Uterus (tissue), 4 donors: Measurements from ENCODE around the gene NR6A1. TPM values are rescaled to one million over a fixed set of nuclear protein-coding genes. Genes with fewer than 3 reads are reported as not detected.

Experiments used
- DNase-seq, 2 donors: peaks; one replicate each; pipeline ENCODE4 v3.0.0-alpha.2; 2019 to 2020
- H3K27ac ChIP-seq, 2 donors: fragments of 200-600 bp; sonication (generic); 1 replicate in 1 of 2; 2 replicates in 1 of 2; pipeline ENCODE4 v1.5.1; 2016 to 2018
- H3K27me3 ChIP-seq, 2 donors: fragments of 200-600 bp; sonication (generic); one replicate each; pipeline ENCODE4 v1.5.1; 2018 to 2019; ENCODE audit warnings: control low read depth in 1 of 2
- H3K36me3 ChIP-seq, 2 donors: fragments of 200-600 bp; sonication (generic); one replicate each; pipeline ENCODE4 v1.5.1; 2019; ENCODE audit warnings: control low read depth in 1 of 2
- H3K4me1 ChIP-seq, 2 donors: fragments of 200-600 bp; sonication (generic); one replicate each; pipeline ENCODE4 v1.5.1; 2018 to 2019; ENCODE audit warnings: control low read depth in 1 of 2
- H3K4me3 ChIP-seq, 2 donors: fragments of 200-600 bp; sonication (generic); 1 replicate in 1 of 2; 2 replicates in 1 of 2; pipeline ENCODE4 v1.5.1; 2018 to 2019; ENCODE audit warnings: mild to moderate bottlenecking in 1 of 2
- H3K9me3 ChIP-seq, 2 donors: fragments of 200-600 bp; sonication (generic); one replicate each; pipeline ENCODE4 v1.5.1; 2019; ENCODE audit warnings: control low read depth in 1 of 2
- POLR2A ChIP-seq, 2 donors: fragments of 450-650 bp; IDR thresholded peaks; one replicate each; pipeline ENCODE4 v1.6.1; 2016; ENCODE audit warnings: antibody characterized with exemption in 2 of 2, mild to moderate bottlenecking in 1 of 2, moderate library complexity in 1 of 2
- intact Hi-C: fragments of 100-400 bp; cut with DNase I; formaldehyde crosslinking; loops from one replicate; pipeline ENCODE4 v1.15.1; 2023; ENCODE audit warnings: low total_unique reads
- total RNA-seq, 4 donors: library from RNA; depleted of rRNA in 3 of 4; stranded (reverse); fragments of >200 nt in 3 of 4; gene quantifications; one replicate each; pipeline versions ENCODE4 v1.1.0 to v1.2.4, GENCODE V29; 2014 to 2023
- TF ChIP-seq, protein P1 (sequence below), 4 experiments: fragments of 200-600 bp in 2 of 4; fragments of 450-650 bp in 2 of 4; sonication (generic) in 2 of 4; IDR thresholded peaks; one replicate each; pipeline ENCODE4 v1.5.1; 2016 to 2019; ENCODE audit warnings: antibody characterized with exemption in 4 of 4, mild to moderate bottlenecking in 2 of 4, moderate library complexity in 1 of 4
- donor health status: DM: yes; HTN: yes; CAD: no.

The NR6A1 gene
- total RNA-seq, 4 donors from 2014 or later = under 0.01 to 2.6 (median 1.3) TPM; not detected in 1

DNA sequence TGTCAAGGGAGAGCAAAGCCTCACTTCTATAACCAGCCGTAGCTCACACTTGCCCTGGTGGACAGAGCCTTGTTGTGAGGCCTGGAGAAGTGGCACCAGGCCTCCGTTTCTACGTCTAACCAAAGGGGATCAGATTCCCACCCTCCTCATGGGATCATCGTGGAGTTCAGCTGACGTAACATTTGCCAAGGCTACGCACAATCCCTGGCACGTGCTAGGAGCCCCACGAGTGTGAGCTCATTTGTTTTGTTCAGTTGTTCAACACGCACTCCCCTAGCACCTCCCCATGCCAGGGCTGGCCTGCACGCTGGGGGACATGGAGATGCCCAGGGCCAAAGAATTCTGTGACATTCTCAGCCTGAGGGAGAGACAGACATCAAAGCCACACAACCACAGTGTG, 297.8 kb downstream of the NR6A1 start:
- H3K4me1 ChIP-seq = no peaks in the 10 kb centered on the region
- no peak for DNase-seq
- H3K4me3 ChIP-seq = no peak overlapping the region
- no peak overlapping the region for H3K27ac ChIP-seq
- peaks cover 5 to 12% of the 10 kb centered on the region in 2 donors for H3K27me3 ChIP-seq
- H3K36me3 ChIP-seq = no peaks in the 10 kb centered on the region
- intact Hi-C loops = no loop called here
- no peaks in the 10 kb centered on the region for H3K9me3 ChIP-seq
- TF ChIP-seq, protein P1, sequence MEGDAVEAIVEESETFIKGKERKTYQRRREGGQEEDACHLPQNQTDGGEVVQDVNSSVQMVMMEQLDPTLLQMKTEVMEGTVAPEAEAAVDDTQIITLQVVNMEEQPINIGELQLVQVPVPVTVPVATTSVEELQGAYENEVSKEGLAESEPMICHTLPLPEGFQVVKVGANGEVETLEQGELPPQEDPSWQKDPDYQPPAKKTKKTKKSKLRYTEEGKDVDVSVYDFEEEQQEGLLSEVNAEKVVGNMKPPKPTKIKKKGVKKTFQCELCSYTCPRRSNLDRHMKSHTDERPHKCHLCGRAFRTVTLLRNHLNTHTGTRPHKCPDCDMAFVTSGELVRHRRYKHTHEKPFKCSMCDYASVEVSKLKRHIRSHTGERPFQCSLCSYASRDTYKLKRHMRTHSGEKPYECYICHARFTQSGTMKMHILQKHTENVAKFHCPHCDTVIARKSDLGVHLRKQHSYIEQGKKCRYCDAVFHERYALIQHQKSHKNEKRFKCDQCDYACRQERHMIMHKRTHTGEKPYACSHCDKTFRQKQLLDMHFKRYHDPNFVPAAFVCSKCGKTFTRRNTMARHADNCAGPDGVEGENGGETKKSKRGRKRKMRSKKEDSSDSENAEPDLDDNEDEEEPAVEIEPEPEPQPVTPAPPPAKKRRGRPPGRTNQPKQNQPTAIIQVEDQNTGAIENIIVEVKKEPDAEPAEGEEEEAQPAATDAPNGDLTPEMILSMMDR (IDR thresholded peaks at IDR 0.05) = no peak
- no peak for TF ChIP-seq POLR2A (IDR thresholded peaks at IDR 0.05)

DNA sequence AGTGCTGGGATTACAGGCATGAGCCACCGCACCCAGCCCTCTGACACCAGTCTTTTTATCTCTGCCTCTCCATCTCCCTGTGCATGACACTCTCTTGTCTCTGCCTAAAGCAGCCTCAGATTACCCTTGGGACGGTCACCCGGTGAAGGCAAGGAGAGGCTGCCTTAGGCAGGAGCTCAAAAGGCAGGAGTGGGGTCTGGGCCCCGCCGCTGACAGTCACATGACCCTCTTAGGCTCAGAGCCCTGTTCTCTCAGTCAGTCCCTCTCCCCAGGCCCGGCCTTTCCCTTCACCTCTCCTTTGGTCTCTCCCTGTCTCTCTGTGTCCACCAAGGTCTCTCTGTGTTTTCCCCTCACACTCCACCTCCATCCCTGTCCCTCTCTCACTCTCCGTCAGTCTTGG, 298.3 kb downstream of the NR6A1 start:
- no peak overlapping the region for H3K4me3 ChIP-seq
- H3K27me3 ChIP-seq = peaks cover 4 to 12% of the 10 kb centered on the region in 2 donors
- H3K4me1 ChIP-seq = no peaks in the 10 kb centered on the region
- no peaks in the 10 kb centered on the region for H3K36me3 ChIP-seq
- intact Hi-C loops = no loop called here
- TF ChIP-seq, protein P1 (IDR thresholded peaks at IDR 0.05) = no peak
- TF ChIP-seq POLR2A (IDR thresholded peaks at IDR 0.05) = no peak
- H3K27ac ChIP-seq = no peak overlapping the region
- no peak for DNase-seq
- H3K9me3 ChIP-seq = no peaks in the 10 kb centered on the region

DNA sequence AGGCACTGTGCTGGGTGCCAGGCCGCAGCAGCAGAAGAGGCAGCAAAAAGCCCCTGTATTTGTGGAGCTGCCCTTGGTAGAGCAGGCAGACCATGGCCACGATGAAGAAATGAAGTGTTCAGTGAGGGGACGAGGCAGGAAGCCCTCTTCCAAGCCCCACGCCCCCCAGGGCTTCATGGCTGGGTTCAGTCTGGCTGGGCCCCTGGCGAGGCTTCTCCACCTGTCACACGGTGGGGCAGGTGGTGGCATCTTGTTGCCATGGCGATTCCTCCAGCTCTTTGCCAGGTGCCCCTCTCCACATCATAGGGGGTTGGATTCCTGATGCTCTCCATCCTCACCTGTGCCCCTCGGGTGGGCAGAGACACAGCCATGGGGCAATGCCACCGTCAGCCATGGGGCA, 299.4 kb downstream of the NR6A1 start:
- no peak for DNase-seq
- no peak overlapping the region for H3K4me3 ChIP-seq
- no peak for TF ChIP-seq POLR2A (IDR thresholded peaks at IDR 0.05)
- TF ChIP-seq, protein P1 (IDR thresholded peaks at IDR 0.05) = no peak
- peaks cover 0 to 6% of the 10 kb centered on the region in 2 donors for H3K27me3 ChIP-seq
- H3K9me3 ChIP-seq = no peaks in the 10 kb centered on the region
- H3K36me3 ChIP-seq = no peaks in the 10 kb centered on the region
- no peak overlapping the region for H3K27ac ChIP-seq
- H3K4me1 ChIP-seq = no peaks in the 10 kb centered on the region
- intact Hi-C loops = no loop called here

DNA sequence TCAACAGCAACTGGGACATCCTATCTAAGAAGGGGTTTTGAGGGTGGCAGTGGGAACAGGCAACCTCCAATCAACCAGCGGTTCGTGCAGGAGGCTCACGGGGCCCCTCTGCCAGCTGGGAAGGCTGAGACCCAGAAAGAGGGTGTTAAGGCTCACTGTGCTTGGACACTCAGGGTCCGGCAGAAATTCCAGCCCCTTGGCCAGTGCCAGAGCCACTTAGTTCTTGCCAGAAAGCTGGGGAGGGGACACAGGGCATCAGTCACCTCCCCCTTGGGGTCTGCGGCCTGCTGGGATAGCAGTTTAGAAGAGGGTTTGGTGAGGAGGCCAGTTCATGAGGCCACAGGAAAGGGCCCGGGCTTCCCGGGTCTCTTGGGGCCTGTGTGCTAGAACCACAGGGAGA, 300.4 kb downstream of the NR6A1 start:
- Histone ChIP-seq H3K4me1 (no peaks in the 10 kb centered on the region), H3K36me3 (no peaks in the 10 kb centered on the region), H3K4me3 (no peak overlapping the region), H3K9me3 (no peaks in the 10 kb centered on the region), H3K27ac (no peak overlapping the region), H3K27me3 (no peaks in the 10 kb centered on the region)
- no peak for DNase-seq
- intact Hi-C loops = no loop called here
- no peak for TF ChIP-seq POLR2A (IDR thresholded peaks at IDR 0.05)
- TF ChIP-seq, protein P1 (IDR thresholded peaks at IDR 0.05) = no peak

DNA sequence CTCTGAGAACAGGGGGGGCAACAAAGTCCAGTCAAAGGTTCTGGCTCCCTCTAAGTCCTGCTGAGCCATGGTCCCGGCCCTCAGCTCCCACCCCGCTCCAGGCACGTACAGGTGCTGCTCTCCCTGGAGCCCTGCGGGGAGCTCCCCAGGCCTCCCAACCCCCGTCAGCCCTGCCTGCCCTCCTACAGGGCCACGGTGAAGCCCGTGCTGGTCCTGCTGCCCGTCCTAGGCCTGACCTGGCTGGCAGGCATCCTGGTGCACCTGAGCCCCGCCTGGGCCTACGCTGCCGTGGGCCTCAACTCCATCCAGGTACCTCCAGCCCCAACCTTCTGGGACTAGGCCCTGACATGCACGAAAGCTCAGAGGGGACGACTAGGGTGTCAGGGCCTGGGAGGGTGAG, 300.8 kb downstream of the NR6A1 start:
- no peak for DNase-seq
- TF ChIP-seq, protein P1 (IDR thresholded peaks at IDR 0.05) = no peak
- TF ChIP-seq POLR2A (IDR thresholded peaks at IDR 0.05) = no peak
- intact Hi-C loops = no loop called here
- Histone ChIP-seq H3K27me3 (no peaks in the 10 kb centered on the region), H3K4me3 (no peak overlapping the region), H3K27ac (no peak overlapping the region), H3K9me3 (no peaks in the 10 kb centered on the region), H3K4me1 (no peaks in the 10 kb centered on the region), H3K36me3 (no peaks in the 10 kb centered on the region)
